ENCODE results near the gene PSMG2. TPM values are rescaled to one million over a fixed set of nuclear protein-coding genes. Genes with fewer than 3 reads are reported as not detected.

Gene PSMG2
- total and polyA plus RNA-seq, 2 of the 13 experiments (the other 11 are each of a cell fraction or from before 2014, with no cell fraction given) = 53.4 to 94.8 TPM

GRCh38 chr18:12749121-12749520 lies 46.3 kb downstream of the PSMG2 start:
- Histone ChIP-seq H3K9me3 (ENCODE audit: low read length) (no peaks in the 10 kb centered on the region), H4K20me1 (ENCODE audit: insufficient read depth, low read length) (no peaks in the 10 kb centered on the region), H2AFZ (ENCODE audit: low read length) (no peak overlapping the region), H3K4me3 (replicated peaks in 1 of 3; ENCODE audit: insufficient read depth in 1 of 3, low read depth in 2 of 3, low read length in 3 of 3) (no peak overlapping the region), H3K36me3 (replicated peaks in 1 of 2; ENCODE audit: control insufficient read depth in 1 of 2, insufficient read depth in 2 of 2, low read length in 2 of 2) (no peaks in the 10 kb centered on the region), H3K27ac (ENCODE audit: extremely low read length, insufficient read depth, low read length) (no peak overlapping the region), H3K4me1 (ENCODE audit: insufficient read depth, low read length) (peaks cover 26% of the 10 kb centered on the region), H3K4me2 (ENCODE audit: low read depth, low read length) (no peak overlapping the region), H3K9ac (ENCODE audit: insufficient read depth, low read depth, low read length) (no peak overlapping the region), H3K79me2 (ENCODE audit: insufficient read depth, low read length) (no peaks in the 10 kb centered on the region), H3K27me3 (ENCODE audit: control insufficient read depth in 1 of 2, insufficient read depth in 2 of 2, low read length in 2 of 2) (no peaks in the 10 kb centered on the region)
- DNase-seq (ENCODE audit: low spot score) (no peak), FAIRE-seq (no peak), ATAC-seq (no peak)
- ChIA-PET POLR2A (interaction anchor here (1.0 kb wide), 1 partner anchor 19 kb away, joined by 3 read pairs; no protein-coding TSS in a partner anchor), CTCF (ENCODE audit: low intra/inter-chr PET ratio, low total read pairs) (no interaction called here)
- TF ChIP-seq ZNF460 (CRISPR knock-in tag; IDR thresholded peaks at IDR 0.05; ENCODE audit: borderline replicate concordance) (no peak), MIER3 (CRISPR knock-in tag; IDR thresholded peaks at IDR 0.05; ENCODE audit: borderline replicate concordance) (no peak)
- 72% methylated on average over 13 of the region's 13 CpGs for WGBS (ENCODE audit: low lambda C conversion rate)
- intact Hi-C loops (cut with micrococcal nuclease; ENCODE audit: unreplicated experiment) = no loop called here
- in situ Hi-C loops (cut with HindIII; ENCODE audit: extremely low pct_ligation_motif_present, low pct_unique_long_range_greater_than_20kb) = no loop called here
- no TSS peak for BruUV-seq (replicated peaks)

- H3K27ac ChIP-seq (ENCODE audit: extremely low read length, insufficient read depth, low read length) = no peak overlapping the region
- ChIA-PET CTCF (ENCODE audit: low intra/inter-chr PET ratio, low total read pairs) (no interaction called here), POLR2A (interaction anchor here (1.0 to 2.6 kb wide), 4 partner anchors 9 to 20 kb away, joined by 3 to 13 read pairs (median 5); no protein-coding TSS in a partner anchor)
- no peaks in the 10 kb centered on the region for H3K9me3 ChIP-seq (ENCODE audit: low read length)
- H3K4me2 ChIP-seq (ENCODE audit: low read depth, low read length) = peak overlapping the region; percentile 32
- DNase-seq (ENCODE audit: low spot score) (no peak), ATAC-seq (no peak; the same call in none of the 3 replicates), FAIRE-seq (no peak)
- no peaks in the 10 kb centered on the region for H4K20me1 ChIP-seq (ENCODE audit: insufficient read depth, low read length)
- no peak overlapping the region for H3K9ac ChIP-seq (ENCODE audit: insufficient read depth, low read depth, low read length)
- intact Hi-C loops (cut with micrococcal nuclease; ENCODE audit: unreplicated experiment) (no loop called here), in situ Hi-C loops (cut with HindIII; ENCODE audit: extremely low pct_ligation_motif_present, low pct_unique_long_range_greater_than_20kb) (no loop called here)
- no peaks in the 10 kb centered on the region for H3K27me3 ChIP-seq (ENCODE audit: control insufficient read depth in 1 of 2, insufficient read depth in 2 of 2, low read length in 2 of 2)
- no peaks in the 10 kb centered on the region for H3K36me3 ChIP-seq (replicated peaks in 1 of 2; ENCODE audit: control insufficient read depth in 1 of 2, insufficient read depth in 2 of 2, low read length in 2 of 2)
- H3K79me2 ChIP-seq (ENCODE audit: insufficient read depth, low read length) = no peaks in the 10 kb centered on the region
- H2AFZ ChIP-seq (ENCODE audit: low read length) = no peak overlapping the region
- H3K4me3 ChIP-seq (replicated peaks in 1 of 3; ENCODE audit: insufficient read depth in 1 of 3, low read depth in 2 of 3, low read length in 3 of 3) = peak overlapping the region in 1 of 3 experiments; percentile 11; a peak in 1 of 6 replicates
- WGBS (ENCODE audit: low lambda C conversion rate) = 38% methylated on average over 14 of the region's 14 CpGs
- peaks cover 26% of the 10 kb centered on the region for H3K4me1 ChIP-seq (ENCODE audit: insufficient read depth, low read length)
- no TSS peak for BruUV-seq (replicated peaks)
- no peak for TF ChIP-seq SNAI1 (CRISPR knock-in tag; IDR thresholded peaks at IDR 0.05; ENCODE audit: borderline replicate concordance)
- TF ChIP-seq HOXA3 (CRISPR knock-in tag; IDR thresholded peaks at IDR 0.05) = 0 out of 2 replicates have a peak, but pooled peaks have one; percentile 17
- TF ChIP-seq ZBTB44 (CRISPR knock-in tag; IDR thresholded peaks at IDR 0.05) = no peak
- TF ChIP-seq ZBTB33 (CRISPR knock-in tag; IDR thresholded peaks at IDR 0.05) = peak; percentile 62
- TF ChIP-seq RARA (CRISPR knock-in tag; IDR thresholded peaks at IDR 0.05) = 0 out of 2 replicates have a peak, but pooled peaks have one; percentile 14
- no peak for TF ChIP-seq HIC2 (CRISPR knock-in tag; IDR thresholded peaks at IDR 0.05; ENCODE audit: low read depth)
- TF ChIP-seq SSRP1 (CRISPR knock-in tag; IDR thresholded peaks at IDR 0.05) = no peak
- no peak for TF ChIP-seq NFYB (CRISPR knock-in tag; IDR thresholded peaks at IDR 0.05)
Measured at GRCh38 chr18:12750076-12750714, 47.4 kb downstream of the PSMG2 start.

All from HepG2 (cell line).